Astrocyte of the hippocampus (primary cell): ENCODE measurements around the gene TRPM2.

ENCODE experiments used
- DNase-seq: peaks from one replicate; pipeline ENCODE4 v3.0.0; 2011; ENCODE audit warnings: low read depth, low spot score

TRPM2 gene

DNA sequence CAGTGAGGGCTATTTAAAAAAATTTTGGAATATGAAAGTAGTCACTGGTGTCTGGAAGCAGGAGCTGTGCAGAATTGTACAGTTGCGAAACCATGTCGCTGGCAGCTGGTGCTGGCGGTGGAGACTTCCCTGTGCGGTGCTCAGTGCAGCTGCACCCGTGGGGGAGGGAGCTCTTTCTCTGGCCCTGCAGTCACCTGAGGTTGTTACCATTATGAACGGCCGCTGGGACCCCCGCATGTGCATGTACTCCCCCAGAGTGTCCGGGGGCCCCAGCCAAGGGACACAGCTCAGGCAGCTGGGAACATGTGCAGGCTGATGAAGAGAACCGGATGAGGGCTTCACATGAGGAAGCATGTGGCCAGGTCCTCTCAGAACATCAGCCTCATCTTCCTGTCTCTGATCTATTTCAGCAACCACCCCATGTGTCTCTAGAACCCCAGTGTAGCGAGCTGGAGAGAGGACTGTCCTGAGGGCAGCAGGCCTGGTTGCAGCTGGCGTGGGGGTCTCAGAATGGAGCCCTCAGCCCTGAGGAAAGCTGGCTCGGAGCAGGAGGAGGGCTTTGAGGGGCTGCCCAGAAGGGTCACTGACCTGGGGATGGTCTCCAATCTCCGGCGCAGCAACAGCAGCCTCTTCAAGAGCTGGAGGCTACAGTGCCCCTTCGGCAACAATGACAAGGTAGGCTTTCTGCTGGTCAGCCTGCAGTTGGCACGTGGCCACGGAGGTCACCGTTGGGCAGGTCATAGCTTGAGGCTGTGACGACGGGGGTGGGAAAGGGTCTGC lies at the start of gene TRPM2:
Gene TRPM2 (plus strand): TSS at position 431 of the 780 bp plus-strand sequence. CDS start 80 bp downstream, at position 511.
- no peak for DNase-seq

DNA sequence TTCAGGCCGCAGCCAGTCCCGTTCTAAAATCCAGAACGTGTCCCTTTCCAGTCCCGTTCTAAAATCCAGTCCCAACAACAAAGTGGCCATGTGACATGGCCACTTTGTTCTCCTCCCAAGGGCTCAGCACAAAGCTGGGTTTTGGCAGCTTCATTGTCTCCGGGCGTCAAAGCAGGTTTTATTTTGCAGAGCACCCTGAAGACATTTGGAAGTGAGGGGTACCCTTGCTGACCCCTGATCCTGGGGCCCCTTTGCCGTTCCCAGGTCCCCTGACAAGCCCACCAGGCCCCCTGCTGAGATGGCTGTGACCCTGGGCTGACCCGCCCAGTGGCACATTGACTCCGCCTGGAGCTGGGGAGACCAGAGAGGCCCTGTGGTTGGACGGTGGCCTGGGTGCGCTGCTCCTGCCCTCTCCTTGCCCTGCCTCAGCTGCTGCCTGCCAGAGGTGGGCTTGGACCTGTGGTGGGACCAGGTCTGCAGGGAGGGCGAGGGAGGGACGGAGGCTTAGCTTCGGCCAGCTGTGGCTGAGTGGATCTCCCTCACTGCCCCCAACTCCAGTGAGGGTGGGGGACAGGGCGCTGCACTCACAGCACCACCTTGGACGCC lies 49.3 kb upstream of the TRPM2 start:
- no peak for DNase-seq

DNA sequence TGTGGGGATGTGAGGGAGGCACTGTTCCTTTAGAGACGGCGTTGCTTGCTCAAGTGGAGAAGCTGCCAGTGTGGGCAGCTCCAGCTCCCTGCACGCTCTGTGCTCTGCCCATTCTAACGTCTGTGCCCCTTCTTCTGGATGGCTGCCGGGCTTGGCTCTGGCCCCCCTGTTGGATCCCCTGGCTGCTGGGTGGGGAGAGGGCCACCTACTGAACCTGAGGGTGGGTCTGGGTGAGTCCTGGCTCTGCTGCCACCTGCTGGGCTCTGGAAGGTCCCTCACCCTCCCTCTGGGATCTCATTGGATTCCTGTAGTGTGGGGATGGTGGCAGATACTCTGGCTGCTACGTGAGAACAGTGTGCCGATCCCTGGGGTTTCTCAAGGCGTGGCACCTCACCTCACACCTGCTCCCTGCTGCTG lies 48.5 kb upstream of the TRPM2 start:
- DNase-seq = peak; percentile 72

DNA sequence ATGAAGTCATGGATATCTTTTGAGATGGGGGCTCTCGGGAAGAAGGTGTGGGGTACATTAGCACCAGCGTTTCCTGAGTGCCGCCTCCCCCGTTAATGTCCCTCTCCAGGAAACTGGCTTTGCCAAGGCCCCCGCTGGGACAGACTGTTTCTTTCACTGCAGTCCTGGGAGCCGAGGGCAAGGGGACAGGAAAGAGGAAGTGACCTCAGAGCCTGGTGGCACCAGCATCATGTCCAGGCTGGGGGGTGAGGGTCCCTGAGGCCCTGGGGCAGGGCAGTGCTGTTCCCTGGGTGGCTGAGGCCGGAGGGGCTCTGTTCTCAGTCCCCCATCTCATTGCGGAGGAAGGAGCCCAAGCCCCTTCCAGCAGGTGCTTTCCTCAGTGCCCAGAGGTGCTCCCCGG lies 47.7 kb upstream of the TRPM2 start:
- DNase-seq = no peak

DNA sequence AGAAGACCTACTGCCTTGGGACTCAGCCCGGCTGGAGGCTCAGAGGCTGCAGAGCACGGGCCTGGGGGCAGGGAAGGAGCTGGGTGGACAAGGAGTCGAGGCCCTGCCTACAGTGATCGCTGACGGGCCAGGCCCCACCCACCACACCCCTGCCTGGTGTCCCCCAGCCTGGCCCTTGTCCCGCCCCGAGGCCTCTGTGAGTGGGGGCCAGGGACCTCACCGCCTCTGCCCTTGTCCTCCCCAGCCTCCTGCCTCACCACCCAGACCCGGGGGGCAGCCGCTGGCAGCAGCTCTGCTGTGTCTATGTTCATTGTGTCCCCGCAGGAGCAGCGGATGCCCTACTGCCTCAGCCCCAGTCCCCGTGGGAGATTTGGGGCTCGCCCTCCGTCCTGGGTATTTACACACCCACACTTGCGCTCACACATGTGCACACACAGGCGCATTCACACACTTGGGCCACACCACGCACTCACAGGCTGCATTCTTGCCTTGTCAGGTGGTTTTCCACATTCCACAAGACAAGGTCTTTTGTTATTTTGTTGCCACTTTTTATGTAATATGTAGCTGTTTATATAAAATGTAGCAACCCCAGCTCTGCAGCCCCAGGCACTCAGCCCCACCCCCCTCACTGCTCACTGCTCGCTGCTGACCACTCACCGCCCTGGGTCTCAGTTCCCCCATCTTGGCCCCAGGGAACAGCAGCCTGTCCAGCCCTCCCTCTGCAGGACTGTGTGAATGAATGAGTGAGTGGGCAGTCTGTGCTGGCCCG lies 46.3 kb upstream of the TRPM2 start:
- DNase-seq = peak; percentile 64

DNA sequence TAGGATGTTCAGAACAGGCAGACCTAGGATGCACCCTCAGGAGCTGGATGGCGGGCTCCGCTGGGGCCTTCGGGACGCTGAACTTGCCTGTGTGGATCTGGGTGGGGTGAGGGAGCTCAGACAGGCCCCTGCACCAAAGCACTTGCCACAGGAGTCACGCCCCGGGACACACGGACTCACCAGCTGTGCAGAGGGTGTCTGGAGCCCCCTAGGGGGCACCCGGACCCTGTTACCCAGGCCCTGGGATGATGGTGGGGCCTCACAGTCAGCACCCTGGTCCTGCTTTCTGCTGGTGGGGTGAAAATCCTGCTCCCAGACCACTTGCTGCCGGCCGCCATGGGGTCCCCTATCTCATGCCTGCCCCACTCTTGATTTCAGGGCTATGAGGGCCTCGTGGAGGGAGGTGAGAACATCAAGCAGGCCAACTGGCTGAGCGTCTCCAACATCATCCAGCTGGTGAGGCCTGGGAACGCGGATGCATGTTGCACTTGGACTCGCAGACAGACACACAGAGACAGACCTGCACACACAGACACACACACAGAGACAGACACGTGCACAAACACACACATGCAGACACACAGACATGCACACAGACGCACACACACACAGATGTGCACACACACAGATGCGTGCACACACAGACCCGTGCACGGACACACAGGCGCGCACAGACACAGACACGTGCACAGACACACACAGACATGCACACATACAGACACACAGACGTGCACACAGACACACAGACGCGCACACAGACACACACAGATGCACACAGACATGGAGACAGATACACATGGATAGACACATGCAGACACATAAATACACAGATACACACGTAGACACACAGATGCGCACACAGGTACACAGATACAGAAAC lies 42.6 kb upstream of the TRPM2 start:
- no peak for DNase-seq

DNA sequence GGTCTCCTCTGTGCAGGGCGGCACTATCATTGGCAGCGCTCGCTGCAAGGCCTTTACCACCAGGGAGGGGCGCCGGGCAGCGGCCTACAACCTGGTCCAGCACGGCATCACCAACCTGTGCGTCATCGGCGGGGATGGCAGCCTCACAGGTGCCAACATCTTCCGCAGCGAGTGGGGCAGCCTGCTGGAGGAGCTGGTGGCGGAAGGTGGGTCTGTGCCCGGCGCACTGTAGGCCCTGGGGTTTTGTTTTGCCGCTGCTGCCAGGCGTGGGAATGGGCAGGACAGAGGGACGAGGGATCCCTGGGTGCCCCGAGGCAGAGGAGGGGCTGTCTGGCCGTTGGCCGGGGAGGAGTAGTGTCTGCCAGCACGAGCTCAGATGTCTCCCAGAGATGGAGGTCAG lies 41.3 kb upstream of the TRPM2 start:
- DNase-seq = no peak

DNA sequence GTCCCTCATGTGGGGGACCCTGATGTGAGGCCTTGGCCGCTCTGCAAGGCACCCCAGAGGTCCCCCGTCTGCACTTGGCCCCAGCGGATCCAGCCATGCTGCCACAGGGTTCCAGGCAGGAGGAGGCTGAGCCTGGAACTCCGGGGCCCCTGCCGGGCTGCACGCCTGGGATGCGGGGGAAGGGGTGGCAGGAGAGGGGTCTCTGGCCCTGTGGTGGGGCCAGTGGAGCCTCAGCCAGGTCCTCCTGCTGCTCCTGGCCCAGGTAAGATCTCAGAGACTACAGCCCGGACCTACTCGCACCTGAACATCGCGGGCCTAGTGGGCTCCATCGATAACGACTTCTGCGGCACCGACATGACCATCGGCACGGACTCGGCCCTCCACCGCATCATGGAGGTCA lies 40.7 kb upstream of the TRPM2 start:
- DNase-seq = no peak

DNA sequence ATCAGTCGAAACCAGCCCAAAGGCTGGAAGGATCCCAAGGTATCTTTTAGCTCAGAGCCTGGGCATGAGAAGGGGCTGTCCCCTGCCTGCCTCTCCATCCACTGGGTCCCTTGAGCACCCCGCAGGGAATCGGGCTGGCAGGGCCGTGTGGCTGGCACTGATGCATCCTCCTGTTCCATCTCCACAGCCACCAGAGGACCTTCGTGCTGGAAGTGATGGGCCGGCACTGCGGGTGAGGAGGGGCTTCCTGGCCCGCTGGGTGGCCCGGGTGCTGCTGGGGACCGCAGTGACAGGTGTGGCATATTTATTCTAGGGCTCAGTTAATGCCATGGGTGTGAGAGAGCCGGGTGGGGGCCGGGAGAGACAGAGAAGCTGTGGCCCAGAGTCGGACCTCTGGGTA lies 40.0 kb upstream of the TRPM2 start:
- no peak for DNase-seq

DNA sequence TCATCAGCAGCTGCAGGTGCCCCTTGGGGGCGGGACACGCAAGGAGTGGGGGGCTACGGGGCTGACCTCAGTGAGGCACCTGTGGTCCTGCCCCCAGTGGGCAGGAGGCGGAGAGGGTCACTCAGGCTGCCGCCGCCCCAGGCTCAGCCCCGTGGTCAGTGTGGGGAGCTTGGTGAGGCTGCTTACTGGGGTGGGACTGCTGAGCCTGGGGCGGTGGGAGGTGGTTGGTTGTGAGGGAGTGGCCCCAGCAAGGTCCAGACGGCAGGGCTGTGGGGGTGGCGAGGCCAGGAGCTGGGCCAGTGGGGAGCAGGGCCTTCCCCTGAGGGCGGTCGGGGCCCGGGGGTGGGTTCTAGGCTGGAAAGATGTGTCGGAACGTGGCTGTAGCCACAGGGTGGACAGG lies 39.3 kb upstream of the TRPM2 start:
- DNase-seq = no peak

DNA sequence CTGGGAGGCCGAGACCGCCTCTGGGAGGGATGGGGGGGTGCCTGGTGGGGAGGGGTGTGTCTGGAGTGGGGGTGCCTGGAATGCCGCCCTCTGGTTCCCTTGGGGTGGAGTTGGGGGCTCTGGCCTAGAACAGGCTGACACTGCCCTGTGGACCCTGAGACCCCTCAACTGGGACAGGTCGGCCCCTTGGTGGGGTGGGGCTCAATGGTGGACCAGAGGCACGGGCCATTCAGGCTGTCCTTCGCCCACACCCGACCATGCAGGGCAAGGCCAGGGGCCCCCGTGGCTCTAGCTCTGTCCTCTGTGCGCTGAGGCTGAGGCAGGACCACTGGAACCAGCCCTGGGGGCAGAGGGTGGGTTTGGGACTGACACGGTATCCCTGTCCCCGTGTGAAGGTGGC lies 38.9 kb upstream of the TRPM2 start:
- no peak for DNase-seq

DNA sequence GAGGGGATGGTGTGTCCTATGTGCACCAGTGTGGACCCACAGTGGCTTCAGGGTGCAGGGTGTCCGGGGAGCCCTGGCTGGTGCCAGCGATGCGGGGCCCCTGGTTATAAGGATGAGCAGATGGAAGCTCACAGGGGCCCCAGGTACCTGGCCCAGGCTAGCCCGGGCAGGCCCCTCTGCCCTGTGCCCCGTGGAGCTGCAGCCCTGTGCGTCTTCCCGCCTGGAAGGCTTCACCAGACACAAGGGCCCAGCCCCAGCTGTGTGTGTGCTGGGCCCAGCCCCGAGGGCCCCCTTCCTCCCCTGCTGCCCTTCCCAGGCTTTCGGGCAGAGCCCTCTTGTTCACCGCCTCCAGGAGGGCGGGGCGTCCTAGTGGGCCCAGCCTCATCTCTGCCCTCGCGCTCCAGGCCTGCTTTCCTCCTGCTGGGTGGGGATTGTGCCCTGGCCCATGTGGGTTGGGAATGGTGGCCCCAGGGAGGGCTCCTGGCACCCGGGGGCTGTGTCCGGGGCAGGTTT lies 37.7 kb upstream of the TRPM2 start:
- DNase-seq = no peak

DNA sequence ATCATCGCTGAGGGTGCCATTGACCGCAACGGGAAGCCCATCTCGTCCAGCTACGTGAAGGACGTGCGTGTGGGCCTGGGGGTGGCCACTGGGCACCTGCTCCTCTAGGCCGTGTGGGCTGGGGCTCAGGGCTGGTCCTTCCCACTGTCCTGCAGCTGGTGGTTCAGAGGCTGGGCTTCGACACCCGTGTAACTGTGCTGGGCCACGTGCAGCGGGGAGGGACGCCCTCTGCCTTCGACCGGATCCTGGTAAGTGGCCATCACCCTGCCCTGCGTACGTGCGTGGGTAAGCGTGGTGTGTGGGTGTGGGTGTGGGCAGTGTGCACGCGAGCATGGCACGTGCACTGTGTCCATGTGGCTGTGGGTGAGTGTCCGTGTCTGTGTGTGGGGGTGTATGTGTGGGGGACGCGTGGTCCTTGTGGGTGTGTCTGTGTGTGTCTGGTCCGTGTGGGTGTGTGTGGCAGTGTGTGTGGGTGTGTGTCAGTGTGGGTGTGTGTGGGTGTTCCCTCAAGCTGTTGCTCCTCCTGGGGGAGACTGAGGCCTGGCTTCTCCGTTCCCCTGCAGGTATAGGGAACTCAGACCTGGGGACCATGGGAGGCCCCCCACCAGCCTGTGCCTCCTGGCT lies 37.0 kb upstream of the TRPM2 start:
- no peak for DNase-seq

DNA sequence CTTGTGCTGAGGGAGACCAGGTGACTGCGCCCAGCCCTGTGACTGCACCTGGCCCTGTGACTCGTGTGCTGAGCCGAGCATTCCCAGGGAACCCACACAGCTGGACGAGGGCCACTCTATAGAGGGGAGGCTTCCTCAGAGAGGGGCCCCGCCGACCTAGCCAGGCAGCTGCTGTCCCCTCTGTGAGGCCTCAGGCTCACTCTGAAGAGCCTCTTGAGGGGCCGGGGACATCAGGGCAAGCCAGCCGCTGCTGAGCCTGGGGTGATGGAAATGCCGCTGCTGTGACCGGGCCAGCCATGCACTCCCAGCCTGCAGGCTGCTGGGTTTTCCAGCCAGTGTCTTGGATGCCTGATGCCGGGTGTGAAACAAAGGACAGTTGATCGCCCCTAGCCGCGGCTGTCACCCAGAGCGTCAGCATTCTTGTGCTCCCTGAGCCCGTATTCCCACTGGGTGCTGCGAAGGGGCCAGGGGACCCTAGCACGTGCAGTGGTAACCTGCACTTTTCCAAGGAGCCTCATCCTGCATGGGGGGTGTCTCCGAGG lies 36.1 kb upstream of the TRPM2 start:
- DNase-seq = no peak

DNA sequence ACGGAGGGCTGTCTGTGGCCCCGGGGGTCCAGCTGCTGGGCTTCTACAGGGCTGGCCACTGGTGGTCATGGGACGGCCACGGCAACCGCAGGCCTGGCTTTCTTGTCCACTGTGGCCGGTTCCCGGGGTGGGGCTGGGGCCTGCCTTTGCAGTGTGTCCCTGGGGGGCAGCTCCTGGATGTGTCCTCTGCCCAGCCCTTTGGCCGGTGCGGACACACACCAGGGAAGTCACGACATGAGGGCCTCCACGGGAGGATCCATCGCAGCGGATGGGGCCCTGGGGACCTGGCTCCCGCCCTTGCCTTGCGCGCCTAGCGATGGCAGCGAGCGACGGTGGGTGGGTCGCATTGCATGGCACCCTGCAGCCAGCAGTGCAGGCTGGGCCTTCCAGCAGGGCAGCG lies 35.5 kb upstream of the TRPM2 start:
- DNase-seq = no peak

DNA sequence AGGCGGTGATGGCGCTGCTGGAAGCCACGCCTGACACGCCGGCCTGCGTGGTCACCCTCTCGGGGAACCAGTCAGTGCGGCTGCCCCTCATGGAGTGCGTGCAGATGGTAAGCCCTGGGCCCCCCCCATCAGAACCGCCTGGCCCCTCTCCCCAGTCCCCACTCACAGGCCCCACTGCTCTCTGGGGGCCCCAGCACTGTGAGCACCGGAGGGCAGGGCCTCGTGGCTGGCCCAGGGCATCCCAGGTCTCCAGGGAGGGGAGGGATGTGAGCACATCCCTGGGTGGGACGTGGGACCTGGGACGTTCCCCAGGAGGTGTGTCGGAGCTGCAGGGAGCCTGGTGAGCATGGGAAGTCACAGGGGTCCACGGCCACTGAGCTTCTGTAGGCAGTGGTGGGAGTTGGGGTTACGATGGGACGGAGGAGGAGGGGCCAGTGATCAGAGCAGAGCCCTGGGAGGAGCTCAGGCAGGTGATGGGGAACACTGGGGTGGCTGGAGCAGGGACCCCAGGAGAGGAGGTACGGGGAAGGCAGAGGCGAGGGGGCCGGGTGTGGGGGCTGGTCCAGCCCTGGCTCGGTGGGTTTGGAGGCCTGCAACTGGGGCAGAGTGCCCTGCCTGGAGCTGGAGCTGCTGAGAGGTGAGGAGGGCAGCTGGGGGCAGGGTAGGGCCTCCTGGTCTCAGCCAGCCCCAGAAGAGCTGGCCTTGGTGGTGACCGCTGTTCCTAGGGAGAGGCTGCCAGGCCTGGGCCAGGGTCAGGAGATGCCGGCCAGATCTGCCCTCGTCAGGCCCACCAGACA lies 34.7 kb upstream of the TRPM2 start:
- DNase-seq = no peak

DNA sequence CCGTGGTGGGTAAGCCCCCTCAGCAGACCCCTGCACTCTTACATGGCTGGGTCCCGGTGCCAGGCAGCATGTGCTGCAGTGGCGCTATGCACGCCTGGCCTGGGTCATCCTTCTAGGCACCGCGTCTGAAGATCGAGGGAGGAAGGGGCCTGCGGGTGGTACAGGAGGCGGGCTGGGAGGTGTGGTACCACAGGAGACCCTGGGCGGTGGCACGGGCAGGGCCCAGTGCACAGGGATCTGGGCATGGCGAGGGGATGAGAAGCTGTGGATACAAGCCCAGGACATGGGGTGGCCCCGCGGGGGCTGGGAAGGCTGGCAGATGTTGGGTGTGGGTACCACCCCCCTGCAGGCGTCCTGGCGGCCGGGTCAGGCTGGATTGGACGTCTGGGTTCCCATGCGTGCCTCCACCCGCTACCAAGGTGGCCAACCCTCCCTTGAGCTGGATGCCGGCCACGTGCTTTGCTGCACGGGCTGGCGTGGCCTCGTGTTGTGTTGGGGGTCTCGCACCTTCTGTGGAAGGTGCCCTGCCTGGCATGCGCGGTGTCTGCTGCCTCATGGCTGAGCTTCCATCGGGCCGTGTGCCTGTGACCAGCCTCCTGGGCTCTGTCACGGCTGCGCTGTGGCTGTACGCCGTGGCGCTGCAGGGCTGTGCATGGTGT lies 33.9 kb upstream of the TRPM2 start:
- DNase-seq = no peak

DNA sequence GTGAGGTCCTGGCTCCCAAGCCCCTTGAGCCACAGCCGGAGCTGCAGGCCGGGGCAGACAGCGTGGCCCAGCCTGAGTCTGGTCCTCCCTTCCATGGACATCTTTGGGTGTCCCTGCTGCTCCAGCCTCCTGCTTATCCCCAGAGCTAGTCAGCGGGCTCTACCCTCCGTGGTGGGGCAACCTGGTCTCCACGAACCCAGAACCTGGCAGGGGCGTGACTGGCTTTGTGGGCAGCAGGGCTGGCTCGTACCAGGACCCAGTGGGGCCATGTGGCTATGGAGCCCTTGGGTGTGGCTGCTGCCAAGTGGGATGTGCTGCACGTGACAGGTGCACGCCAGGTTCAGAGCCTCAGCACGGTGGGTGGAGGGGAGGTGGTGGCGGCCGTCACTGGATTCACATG lies 32.6 kb upstream of the TRPM2 start:
- DNase-seq = no peak

DNA sequence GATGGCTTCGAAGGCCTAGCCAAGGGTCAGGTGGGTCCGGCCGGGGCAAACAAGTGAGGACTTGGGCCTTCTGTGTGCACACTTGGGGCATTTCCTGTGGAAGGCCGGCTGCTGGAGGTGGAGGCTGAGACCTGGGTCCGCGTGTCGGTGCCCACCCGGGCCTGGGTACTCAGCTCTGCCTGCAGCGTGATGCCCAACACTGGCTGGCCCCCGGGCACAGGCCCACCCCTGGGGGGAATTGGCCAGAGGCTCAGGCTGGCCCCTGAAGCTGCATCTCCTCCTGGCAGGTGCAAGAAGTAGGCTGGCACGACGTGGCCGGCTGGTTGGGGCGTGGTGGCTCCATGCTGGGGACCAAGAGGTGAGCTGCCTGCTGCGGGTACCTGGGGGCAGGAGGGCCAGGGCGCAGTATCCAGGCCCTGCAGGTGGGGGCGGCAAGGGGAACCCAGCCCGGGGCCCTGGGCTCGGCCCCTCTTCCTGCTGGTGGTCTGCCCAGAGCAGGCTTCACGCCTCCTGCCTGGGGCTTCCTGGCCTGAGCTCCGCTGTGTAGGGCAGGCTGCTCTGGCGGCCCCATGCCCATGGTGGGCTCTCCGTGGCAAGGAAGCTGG lies 31.5 kb upstream of the TRPM2 start:
- no peak for DNase-seq
